ENCODE measurements around the gene HSPA12A.

HSPA12A gene

DNA sequence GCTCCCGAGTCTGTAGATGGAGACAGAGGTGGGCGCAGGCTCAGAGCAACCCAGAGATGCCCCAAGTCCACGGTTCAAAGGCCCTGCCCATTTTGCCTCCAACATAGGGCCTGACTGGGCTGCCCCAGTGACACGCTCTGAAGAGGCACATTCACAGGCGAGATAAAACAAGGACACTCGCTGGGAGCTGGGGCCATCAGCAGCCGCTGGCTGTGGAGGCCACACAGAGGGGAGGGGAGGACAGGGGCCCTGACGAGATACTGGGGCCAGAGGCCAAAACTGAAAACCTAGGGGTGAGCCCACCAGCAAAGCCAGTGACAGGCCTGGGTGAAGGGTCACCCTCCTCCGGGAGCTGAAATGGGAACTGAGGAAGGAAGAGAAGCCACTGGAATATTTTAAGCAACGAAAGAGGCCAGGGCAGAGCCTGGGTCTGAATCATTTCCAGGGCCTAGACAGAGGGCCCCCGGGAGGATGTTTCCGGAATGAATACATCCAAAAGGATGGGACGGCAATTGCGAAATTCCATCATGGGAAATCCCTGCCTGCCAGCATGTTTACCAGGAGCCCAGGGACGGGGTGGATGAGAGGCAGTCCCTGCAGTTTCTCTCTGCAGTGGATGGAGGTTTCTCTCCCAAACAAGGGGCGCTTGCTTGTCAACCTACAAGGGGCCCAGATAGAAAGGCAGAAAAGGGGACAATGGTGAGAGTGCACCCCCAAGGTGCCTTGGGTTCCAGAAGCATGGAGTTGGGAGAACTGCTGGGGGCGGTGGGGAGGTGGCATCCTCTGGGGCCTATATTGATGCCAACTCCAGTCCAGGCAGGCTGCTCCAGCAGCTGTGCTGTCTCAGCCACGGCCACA is 29.0 kb upstream of the HSPA12A start:
- no peak for DNase-seq (ENCODE audit: low spot score)

DNA sequence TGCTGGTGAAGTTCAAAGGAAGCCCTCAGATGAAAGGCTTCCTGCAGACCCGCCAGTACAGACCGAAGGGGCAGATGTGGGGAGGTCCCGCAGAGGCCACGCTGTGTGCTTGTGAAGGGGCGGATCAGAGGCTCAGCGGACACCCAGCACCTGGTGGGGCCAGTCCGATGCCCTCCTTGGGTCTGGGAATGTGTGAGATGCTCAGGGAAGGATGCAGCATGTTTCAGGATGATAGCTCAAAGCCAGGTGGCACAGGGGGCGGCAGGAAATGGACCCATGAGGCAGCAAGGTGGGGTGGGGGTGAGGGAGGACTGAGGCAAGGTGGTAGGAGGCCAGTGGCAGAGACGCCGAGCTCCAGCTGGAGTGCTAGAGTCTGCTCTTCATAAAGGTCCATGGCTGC is 27.9 kb upstream of the HSPA12A start:
- no peak for DNase-seq (ENCODE audit: low spot score)

DNA sequence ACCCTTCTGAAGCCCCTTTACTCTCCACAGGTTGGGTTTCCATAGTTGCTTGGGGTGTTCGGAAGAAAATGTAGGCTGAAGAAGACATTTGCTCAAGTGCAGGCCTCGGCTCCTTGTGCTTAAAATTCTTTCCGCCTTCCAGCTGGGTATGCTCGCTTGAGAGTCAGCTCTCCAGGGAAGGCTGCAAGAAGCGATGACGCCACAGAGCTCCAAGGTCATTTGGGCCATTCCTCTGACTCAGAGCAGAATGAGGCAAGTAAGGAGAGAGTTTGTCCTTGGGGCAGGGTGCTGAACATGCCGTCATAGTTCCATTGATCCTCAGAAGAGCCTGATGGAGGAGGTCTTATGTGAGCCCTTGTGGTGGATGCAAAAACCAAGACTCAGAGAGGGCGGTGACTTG is 27.4 kb upstream of the HSPA12A start:
- no peak for DNase-seq (ENCODE audit: low spot score)

DNA sequence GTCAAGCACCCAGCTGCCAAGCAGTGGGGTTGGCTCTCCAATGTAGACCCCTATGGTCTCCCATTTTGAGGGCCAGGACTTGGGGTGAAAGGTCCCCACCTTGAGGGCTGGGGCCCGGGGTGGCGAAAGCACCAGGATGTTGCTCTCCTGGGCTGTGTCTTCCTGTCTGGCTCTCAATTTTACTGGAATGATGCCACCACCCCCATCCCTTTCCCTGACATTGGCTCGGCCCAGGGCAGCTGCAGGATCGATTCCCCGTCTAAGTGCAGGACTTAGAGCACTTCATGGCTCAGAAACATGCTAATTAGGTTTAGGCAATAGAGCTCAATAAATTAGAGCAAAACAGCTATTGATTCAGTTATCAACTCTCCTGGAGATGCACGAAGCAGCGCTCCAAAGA is 27.0 kb upstream of the HSPA12A start:
- DNase-seq (ENCODE audit: low spot score): no peak

DNA sequence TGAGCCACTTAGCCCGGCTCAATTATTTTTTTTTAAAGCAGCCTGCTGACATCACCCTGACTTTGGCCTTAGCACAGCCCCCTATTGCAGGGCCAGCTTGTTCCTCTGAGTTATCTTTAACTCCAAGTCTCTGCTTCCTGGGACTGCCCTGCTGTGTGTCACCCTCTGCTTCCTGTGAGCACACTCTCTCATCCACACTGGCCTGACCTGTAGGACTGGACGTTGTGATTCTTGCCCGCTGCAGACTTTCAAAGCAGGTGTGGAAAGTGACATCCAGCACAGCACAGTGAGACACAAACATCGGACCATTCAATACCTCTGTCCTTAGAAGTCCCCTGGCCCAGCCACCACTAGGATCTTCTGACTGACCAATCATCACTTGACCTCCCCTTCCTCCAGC is 26.4 kb upstream of the HSPA12A start:
- no peak for DNase-seq (ENCODE audit: low spot score)

DNA sequence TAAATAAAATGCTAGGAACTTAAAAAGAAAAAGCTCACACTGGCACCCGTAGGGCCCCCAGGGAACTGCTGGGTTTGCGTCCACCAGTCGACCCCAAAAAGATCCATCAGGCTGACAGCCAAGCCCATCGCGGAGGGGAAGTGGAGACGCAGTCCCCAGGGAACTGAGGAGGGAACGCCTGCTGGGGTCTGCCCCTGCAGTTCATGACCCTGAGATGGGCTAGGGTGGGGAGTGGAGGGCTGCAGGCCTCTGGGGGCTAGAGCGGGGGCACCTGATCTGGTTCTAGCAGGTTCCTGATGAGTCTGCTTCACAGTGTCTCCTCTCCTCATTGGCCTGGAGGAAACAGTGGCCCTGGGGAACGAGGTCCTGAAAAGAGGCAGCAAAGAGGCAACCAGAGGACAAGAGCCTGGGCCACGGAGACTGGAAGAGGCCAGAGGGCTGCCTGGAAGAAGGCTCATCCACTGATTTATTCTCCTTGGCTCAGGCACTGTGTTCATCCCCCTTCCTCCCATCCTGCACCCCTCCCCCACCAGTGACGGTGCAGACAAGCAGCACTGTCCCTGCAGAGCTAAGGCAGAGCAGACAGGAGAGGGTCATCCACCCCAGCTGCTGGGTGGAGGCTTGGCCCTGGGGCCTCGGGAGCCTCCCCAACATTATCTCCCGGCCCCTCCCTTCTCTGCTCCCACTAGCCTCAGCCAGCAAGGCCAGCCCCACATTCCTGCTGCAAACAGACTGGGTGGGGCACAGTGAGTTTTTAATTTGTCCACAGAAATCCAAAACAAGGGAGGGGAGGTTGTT is 24.7 kb upstream of the HSPA12A start:
- no peak for DNase-seq (ENCODE audit: low spot score)

DNA sequence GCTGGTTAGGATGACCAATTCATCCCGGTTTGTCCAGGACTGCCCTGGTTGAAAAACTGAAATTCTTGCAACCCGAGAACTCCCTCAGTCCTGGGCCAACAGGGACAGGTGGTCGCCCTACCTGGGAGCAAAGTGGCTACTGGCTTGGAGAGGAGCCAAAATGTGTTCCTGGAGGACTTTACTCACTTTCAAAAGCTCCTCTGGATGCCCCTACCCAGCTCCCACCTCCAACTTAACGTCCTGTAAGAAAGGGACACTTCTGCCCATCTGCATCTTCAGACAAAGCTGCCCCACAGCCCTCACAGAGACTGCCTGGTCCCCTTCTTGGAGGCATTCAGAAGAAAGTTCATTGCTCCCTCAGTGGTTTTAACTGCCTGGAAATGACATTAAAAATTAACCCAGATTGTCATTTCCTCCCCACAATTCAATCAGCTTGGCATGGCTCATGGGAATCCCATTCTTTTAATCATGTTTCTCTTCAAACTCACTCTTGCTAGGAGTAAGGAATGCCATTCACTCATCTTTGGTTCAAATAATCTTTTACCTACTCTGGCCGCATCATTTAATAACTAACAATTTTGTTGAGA is 24.0 kb upstream of the HSPA12A start:
- no peak for DNase-seq (ENCODE audit: low spot score)

DNA sequence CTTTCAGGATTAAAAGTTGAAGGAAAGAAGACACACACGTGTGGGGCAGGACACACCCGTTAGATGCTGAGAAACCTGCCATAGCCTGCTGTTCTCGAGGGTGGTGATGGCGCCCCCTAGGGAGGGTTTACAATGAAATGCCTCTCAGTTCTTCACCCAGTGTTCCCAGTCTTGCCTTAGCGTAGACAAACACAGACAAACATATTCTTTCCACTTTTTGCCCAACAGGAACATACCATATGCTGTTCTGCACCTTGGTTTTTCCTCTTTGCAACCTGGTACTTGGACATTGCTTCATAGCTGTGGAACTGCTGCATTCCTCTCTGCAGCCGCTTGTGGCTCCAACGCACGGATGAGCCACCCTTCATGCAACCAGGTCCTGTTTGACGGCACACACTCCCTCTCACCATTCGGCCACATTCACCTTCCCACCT is 23.3 kb upstream of the HSPA12A start:
- peak; percentile 17 for DNase-seq (ENCODE audit: low spot score)

DNA sequence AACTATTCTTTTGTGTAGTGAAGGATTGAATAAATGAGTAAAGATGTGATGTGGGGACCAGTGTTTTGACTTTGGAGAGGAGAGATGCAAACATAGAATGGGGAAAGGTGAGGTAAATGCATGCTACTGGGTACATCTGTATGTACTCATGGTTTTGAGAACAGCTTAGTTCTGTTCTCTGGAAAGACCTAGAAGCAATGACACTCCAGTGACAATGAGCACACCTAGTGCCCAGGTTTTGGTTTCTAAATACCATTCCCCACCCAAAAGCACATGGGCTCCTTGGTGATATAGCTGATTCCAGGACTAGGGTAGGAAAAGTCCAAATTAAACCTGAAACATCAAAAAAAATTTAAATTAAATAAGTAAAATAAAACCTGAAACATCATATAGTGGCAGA is 22.6 kb upstream of the HSPA12A start:
- DNase-seq (ENCODE audit: low spot score): no peak

DNA sequence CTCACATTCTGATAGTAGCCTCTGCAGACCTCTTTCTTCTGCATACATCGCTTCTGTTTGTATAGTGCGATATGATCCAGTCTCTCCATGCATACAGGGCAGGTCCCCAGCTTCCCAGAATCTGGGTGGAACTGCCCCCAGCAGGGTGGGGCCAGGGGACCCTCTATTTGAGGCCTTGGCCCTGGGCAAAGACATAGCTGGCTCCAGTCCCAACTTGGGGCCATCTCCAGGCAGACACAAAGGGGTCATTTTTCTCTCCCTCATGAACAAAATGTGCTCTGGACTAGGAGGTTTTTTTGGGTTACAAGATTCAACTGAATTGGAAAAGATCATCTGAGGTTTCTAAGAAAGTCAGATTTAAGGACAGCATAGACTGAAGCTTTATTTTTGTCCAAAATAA is 21.1 kb upstream of the HSPA12A start:
- DNase-seq (ENCODE audit: low spot score): no peak

DNA sequence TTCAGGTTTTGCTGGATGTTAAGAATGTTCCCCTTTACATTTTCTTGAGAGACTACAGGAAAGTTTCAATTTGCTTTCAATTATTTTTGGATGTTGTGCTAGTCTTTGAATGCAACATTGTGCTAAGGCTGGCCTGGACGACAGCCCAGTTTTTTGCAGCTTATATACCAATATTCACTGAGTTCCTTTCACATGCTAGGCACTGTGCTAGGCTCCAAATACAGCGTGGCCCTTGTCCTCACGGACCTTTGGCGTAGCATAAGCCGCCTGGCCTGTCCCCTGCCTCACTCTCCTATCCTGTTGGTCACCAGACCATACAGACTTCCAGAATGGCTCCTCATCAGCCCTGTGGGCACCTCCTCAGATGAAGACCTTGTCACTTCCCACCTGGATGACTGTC is 19.5 kb upstream of the HSPA12A start:
- no peak for DNase-seq (ENCODE audit: low spot score)

DNA sequence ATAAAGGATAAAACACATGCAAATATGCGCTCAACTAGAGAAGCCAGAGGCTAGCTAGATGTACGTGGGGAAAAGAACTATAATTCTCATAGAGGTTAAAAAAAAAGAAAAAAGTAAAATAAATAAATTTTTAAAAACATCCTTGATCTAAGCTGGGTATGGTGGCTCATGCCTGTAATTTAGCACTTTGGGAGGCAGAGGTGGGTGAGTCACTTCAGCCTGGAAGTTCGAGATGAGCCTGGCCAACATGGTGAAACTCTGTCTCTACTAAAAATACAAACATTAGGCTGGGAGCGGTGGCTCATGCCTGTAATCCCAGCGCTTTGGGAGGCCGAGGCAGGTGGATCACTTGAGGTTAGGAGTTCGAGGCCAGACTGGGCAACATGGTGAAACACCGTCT is 18.6 kb upstream of the HSPA12A start:
- no peak for DNase-seq (ENCODE audit: low spot score)

DNA sequence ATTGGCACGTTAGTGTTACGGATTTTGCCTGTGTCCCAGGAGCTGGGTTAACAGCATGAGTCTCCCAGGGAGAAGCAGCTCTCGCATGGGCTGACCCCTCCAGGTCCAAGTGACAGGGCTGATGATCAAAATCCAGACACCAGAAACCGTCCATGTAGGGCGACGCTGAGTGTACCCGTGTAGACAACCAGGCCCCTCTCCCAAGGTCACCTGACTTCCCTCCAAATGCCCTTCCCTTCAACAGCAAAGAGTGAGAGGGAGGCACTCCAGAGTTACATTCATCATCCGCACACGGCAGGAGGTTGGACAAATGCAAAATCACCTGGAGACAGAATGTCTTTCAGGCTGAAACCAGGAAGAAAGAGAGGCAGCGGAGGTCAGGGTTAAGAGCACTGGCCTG is 14.9 kb upstream of the HSPA12A start:
- no peak for DNase-seq (ENCODE audit: low spot score)

DNA sequence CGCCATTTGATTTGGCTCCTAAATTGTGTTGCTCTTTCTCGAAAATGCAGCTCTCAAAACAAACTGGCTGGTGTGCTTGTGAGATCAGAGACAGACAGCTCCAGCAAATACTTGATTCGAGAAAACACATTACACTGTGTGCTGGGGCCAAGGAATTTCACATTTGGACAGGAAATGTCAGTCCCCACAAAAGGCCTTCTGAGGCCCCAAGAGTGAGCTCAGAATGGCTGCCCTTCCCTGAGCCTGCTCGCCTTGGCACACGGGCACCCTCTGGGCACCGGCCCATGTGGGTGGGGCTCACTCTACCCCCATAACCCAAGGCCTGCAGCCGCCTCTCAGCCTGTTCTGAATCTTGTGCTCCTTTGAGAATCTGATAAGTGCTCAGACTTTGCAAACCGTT is 13.9 kb upstream of the HSPA12A start:
- no peak for DNase-seq (ENCODE audit: low spot score)

DNA sequence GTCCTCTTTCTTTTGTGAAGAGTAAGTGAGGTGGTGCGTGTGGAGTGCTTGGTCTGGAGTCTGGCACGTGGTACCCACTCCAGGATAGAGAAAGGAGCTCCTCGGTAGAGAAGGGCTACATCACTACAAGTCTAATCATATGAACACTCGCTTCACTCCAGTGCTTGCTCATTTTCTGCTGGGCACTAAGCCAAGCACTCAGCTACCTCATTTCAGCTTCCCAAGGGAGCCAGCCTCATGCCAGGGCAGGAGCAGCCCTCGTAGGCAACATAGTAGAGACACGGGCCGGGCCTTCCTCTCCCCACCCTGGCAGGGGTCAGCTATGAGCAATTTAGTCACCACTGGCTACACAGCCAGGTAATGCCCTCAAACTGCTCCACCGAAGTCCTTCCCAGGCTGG is 11.4 kb upstream of the HSPA12A start:
- DNase-seq (ENCODE audit: low spot score): no peak

DNA sequence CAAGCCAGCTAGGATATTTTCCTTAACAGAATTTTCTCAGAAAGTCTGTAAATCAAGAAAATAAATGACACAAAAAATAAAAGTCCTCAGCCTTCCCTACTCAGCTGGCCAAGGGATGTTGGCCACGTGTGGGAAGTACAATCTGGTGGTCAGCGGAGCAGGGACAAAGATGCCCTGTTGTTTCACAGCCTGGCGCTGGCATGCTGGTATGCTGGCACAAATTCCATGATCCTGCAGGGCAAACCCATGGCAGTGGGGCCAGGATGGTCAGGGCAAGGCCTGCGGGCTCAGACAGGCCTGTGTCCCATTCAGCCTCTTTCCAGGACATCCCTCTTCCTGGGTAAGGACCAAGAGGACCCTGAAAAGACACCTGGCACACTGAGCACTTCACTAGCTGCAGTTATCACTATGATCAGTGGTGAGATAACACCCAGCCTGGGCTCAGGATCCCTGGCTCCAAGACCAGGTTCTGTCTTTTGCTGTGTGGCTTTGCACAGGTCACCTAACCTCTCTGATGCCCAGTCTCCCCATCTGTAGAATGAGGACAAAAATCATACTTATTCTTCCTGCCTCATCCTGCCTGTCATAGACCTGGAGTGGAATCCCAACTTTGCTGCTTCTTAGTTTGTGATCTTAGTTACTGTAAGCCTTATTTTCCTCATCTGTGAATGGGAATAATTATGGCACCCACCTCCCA is 10.8 kb upstream of the HSPA12A start:
- no peak for DNase-seq (ENCODE audit: low spot score)

DNA sequence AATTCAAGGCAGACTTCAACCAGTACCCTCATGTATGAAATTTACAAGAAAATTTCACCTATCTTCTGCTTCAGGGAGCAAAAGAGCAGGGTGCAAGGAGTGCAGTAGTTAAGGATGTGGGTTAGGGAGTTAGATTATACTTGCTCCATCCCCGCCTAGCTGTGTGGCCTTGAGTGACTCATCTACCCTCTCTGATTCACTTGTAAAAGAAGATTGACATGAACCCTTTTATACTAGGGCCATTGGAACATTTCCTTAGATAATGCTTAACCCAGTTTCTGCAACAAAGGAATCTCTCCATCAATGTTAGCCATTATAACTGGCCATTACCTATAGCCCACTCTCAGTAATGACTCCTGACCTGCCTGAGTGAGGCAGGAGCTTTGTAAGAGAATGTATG is 10.2 kb upstream of the HSPA12A start:
- no peak for DNase-seq (ENCODE audit: low spot score)

DNA sequence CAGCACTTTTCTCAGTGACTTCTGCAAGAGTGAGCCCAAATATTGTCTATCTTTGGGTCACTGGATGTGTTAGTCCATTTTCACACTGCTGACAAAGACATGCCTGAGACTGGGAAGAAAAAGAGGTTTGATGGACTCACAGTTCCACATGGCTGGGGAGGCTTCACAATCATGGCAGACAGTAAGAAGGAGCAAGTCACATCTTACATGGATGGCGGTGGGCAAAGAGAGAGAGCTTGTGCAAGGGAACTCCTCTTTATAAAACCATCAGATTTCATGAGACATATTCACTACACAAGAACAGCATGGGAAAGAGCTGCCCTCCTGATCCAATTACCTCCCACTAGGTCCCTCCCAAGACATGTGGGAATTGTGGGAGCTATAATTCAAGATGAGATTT is 6.1 kb upstream of the HSPA12A start:
- DNase-seq (ENCODE audit: low spot score): no peak

DNA sequence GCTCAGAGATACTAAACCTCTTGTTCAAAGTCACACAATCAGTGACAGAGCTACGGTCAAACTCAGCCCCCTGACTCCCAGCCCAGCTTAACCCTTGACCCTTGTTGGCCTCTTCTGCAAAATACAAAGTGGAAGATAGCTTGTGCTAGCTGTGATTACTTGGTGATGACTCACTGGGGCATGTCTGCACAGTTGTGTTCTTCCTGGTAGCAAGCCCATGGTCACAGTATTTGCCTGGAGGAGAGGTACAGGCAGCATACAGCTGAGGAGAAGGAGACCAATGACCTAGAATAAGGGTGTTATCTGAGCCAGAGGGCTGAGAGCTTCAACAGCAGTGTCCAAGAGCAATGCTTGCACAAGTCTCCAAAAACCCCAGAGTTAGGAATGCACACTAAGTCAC is 5.7 kb upstream of the HSPA12A start:
- no peak for DNase-seq (ENCODE audit: low spot score)

DNA sequence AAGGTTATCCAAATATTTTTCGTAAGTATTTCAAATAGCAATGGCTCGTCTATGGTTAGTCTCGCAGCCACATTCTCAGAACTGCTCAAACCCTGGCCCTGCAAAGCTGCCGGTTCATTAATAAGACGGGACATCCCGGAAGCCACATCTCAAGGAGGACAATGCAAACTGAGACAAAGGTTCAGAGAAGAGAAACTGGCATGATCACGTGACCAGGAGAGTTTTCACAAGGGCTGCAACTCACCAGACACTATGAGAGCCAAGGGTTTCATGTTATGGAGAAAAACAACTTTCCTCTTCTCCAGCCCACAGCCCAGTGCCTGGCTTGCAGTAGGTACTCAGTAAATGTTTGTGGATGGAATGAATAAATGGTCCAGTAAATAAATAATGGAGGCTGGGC is 5.0 kb upstream of the HSPA12A start:
- DNase-seq (ENCODE audit: low spot score): no peak

DNA sequence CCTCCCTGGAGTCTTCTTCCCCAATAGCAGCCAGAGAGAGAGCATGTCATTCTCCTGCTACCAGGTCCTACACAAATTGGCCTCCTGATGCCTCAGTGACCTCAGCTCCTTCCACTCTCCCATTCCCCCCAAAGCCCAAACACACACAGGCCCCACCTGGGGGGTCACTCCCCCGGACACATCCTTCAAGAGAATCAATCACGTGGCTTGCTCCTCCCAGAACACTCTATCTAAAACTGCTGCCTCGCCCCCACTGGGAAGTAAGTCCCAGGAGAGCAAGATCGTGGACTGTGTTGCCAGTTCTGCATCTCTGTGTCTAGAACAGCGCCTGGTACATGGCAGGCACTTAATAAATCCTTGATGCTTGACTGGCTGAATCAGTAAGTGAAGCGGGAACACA is 2.5 kb upstream of the HSPA12A start:
- DNase-seq (ENCODE audit: low spot score): no peak

DNA sequence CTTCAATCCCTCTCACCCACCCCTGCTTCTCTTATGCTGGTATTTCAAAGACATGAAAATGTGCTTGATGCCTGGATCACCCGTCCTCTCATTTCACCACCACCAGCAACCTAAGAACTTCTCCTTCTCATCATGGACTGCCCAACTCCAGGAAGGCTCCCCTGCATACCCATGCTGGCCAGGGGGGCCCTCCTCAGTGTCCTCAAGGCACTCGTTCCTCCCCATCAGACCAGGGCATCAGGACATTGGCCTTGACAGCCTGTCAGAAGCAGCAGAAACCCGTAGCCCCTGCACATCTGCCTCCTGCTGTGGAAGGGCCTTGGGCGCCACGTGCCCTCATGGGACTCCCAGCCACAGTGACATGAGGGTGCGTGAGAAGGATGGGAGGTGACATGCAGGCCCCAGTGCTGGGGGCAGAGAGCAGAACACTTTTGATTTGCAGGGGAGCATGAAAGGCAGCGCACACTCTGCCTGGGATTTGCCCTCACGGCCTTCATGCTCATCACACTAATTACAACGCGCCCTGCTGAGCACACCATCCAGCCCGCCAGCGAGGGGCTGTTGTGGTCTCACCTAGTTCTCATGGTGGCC is 1.9 kb upstream of the HSPA12A start:
- DNase-seq (ENCODE audit: low spot score): no peak
